IMR-90 (cell line): Measurements from ENCODE around the gene DICER1. TPM values are rescaled to one million over a fixed set of nuclear protein-coding genes. Genes with fewer than 3 reads are reported as not detected.

Source experiments
- ATAC-seq: fragments of 200-7000 bp; cut with Tn5 transposase; 2 replicates; pipeline ENCODE4 v1.9.1; 2020; ENCODE audit warnings: low read depth, mild to moderate bottlenecking, moderate library complexity
- BruUV-seq: library from RNA; stranded (reverse); fragments of 400-500 nt; replicated peaks from 2 replicates; lab custom pipeline; 2021; lab: Mats Ljungman, UMichigan
- CTCF ChIA-PET: fragments of 300-600 bp; formaldehyde crosslinking; extraction: SDS; loops from one replicate; lab custom pipeline; 2021; ENCODE audit warnings: antibody characterized with exemption; lab: Yijun Ruan, JAX
- POLR2A ChIA-PET: fragments of 300-600 bp; sonication (Branson Sonifier 250); formaldehyde crosslinking; loops from one replicate; lab custom pipeline; 2022; ENCODE audit warnings: antibody characterized with exemption; ENCODE audit not compliant: unreplicated experiment; lab: Charles Lee
- DNase-seq: peaks from one replicate; pipeline ENCODE4 v3.0.0; 2013
- H2AFZ ChIP-seq: replicated peaks from 2 replicates; pipeline ENCODE3; 2013; ENCODE audit warnings: low read length, mild to moderate bottlenecking; ENCODE audit not compliant: poor library complexity
- H2AK5ac ChIP-seq: 2 replicates; pipeline ENCODE4 v1.6.1; 2013; ENCODE audit warnings: low read depth, low read length, inconsistent platforms
- H2AK9ac ChIP-seq: replicated peaks from 2 replicates; pipeline ENCODE3; 2013; ENCODE audit warnings: mild to moderate bottlenecking, low read depth, low read length, moderate library complexity; ENCODE audit not compliant: poor library complexity
- H2BK120ac ChIP-seq: 2 replicates; pipeline ENCODE4 v1.6.1; 2013; ENCODE audit warnings: low read depth, low read length, inconsistent platforms
- H2BK15ac ChIP-seq: 3 replicates; pipeline ENCODE4 v1.6.1; 2013; ENCODE audit warnings: low read depth, low read length, inconsistent platforms
- H2BK20ac ChIP-seq: 2 replicates; pipeline ENCODE4 v1.6.1; 2013; ENCODE audit warnings: low read depth, mild to moderate bottlenecking, inconsistent platforms, low read length, moderate library complexity
- H2BK5ac ChIP-seq: 2 replicates; pipeline ENCODE4 v1.6.1; 2013; ENCODE audit warnings: mild to moderate bottlenecking, low read depth, low read length, inconsistent platforms; ENCODE audit not compliant: poor library complexity, severe bottlenecking
- H3K14ac ChIP-seq: replicated peaks from 2 replicates; pipeline ENCODE4 v1.6.1; 2013; ENCODE audit warnings: low read depth, low read length, inconsistent platforms
- H3K18ac ChIP-seq: 2 replicates; pipeline ENCODE4 v1.6.1; 2013; ENCODE audit warnings: low read depth, low read length, control low read depth
- H3K23ac ChIP-seq: 2 replicates; pipeline ENCODE4 v1.6.1; 2013; ENCODE audit warnings: low read depth, low read length, inconsistent platforms
- H3K27ac ChIP-seq: 2 replicates; pipeline ENCODE4 v1.5.1; 2013; ENCODE audit warnings: mild to moderate bottlenecking, control low read depth, low read length; ENCODE audit not compliant: insufficient read depth
- H3K27me3 ChIP-seq: 2 replicates; pipeline ENCODE4 v1.6.1; 2013; ENCODE audit warnings: low read length; ENCODE audit not compliant: control insufficient read depth, insufficient read depth
- H3K36me3 ChIP-seq: 2 replicates; pipeline ENCODE4 v1.6.1; 2013; ENCODE audit warnings: low read length, mixed read lengths; ENCODE audit not compliant: control insufficient read depth, insufficient read depth
- H3K4ac ChIP-seq: 2 replicates; pipeline ENCODE4 v1.6.1; 2013; ENCODE audit warnings: low read depth, low read length, inconsistent platforms
- H3K4me1 ChIP-seq: 2 replicates; pipeline ENCODE4 v1.6.1; 2013; ENCODE audit warnings: low read length, mixed read lengths; ENCODE audit not compliant: control insufficient read depth, insufficient read depth
- H3K4me2 ChIP-seq: 2 replicates; pipeline ENCODE4 v1.6.1; 2013; ENCODE audit warnings: low read depth, mild to moderate bottlenecking, control low read depth, low read length, moderate library complexity
- H3K4me3 ChIP-seq: 2 replicates; pipeline ENCODE4 v1.5.1; 2013; ENCODE audit warnings: low read depth, mild to moderate bottlenecking, control low read depth, low read length, moderate library complexity; ENCODE audit not compliant: insufficient read depth
- H3K56ac ChIP-seq: 2 replicates; pipeline ENCODE4 v1.6.1; 2013; ENCODE audit warnings: low read length, inconsistent platforms; ENCODE audit not compliant: insufficient read depth; ENCODE audit errors: extremely low read depth
- H3K79me1 ChIP-seq, 2 experiments: 2 replicates each; pipeline ENCODE4 v1.6.1; 2013; ENCODE audit warnings: low read length in 2 of 2, inconsistent platforms in 1 of 2, low read depth in 1 of 2
- H3K9ac ChIP-seq: 2 replicates; pipeline ENCODE4 v1.6.1; 2013; ENCODE audit warnings: low read depth, low read length, control low read depth
- H3K9me1 ChIP-seq: 2 replicates; pipeline ENCODE4 v1.6.1; 2013; ENCODE audit warnings: low read length, inconsistent platforms; ENCODE audit not compliant: insufficient read depth
- H3K9me3 ChIP-seq: 2 replicates; pipeline ENCODE4 v1.6.1; 2013; ENCODE audit warnings: low read length; ENCODE audit not compliant: control insufficient read depth, insufficient read depth
- H4K20me1 ChIP-seq: 2 replicates; pipeline ENCODE4 v1.6.1; 2013; ENCODE audit warnings: low read length, inconsistent platforms; ENCODE audit not compliant: insufficient read depth
- H4K5ac ChIP-seq: 2 replicates; pipeline ENCODE4 v1.6.1; 2013; ENCODE audit warnings: mild to moderate bottlenecking, low read depth, low read length, control low read depth
- H4K8ac ChIP-seq, 2 experiments: 2 replicates each; pipeline ENCODE4 v1.6.1; 2013; ENCODE audit warnings: low read depth in 2 of 2, low read length in 2 of 2, control low read depth in 1 of 2, inconsistent platforms in 1 of 2
- H4K91ac ChIP-seq: 2 replicates; pipeline ENCODE4 v1.6.1; 2013; ENCODE audit warnings: low read depth, low read length, inconsistent platforms; ENCODE audit not compliant: insufficient read depth
- CHD1 ChIP-seq: IDR thresholded peaks from 2 replicates; pipeline ENCODE4 v1.6.1; 2012; ENCODE audit warnings: low read depth, low read length, improper control_type of control experiment
- ELK1 ChIP-seq: fragments of 150-350 bp; IDR thresholded peaks from 2 replicates; pipeline ENCODE4 v1.6.1; 2016; ENCODE audit warnings: low read depth, mild to moderate bottlenecking, low read length, moderate library complexity, borderline replicate concordance
- MAFK ChIP-seq: IDR thresholded peaks from 2 replicates; pipeline ENCODE4 v1.6.1; 2012; ENCODE audit warnings: low read depth, low read length, improper control_type of control experiment
- NFE2L2 ChIP-seq: fragments of 150-350 bp; IDR thresholded peaks from 2 replicates; pipeline ENCODE4 v1.6.1; 2016; ENCODE audit warnings: low read depth, mild to moderate bottlenecking, low read length
- SMC3 ChIP-seq: fragments of 150-350 bp; IDR thresholded peaks from 2 replicates; pipeline ENCODE4 v1.6.1; 2016; ENCODE audit warnings: low read depth, mild to moderate bottlenecking, antibody characterized with exemption, low read length, moderate library complexity
- WGBS, 2 experiments: methylation state at CpG; one replicate each; pipeline versions ENCODE4 v1.1.5 to v1.1.7; 2013; ENCODE audit warnings: missing lambda C conversion rate in 2 of 2; ENCODE audit not compliant: insufficient read length in 1 of 2; ENCODE audit errors: extremely low coverage in 2 of 2; 5-methylcytosine and 5-hydroxymethylcytosine counted together
- dilution Hi-C: fragments of 300-500 bp; cut with HindIII; formaldehyde crosslinking; loops from one replicate; pipeline ENCODE4 v1.14.3; 2018; ENCODE audit warnings: low sequenced_read_pairs; ENCODE audit not compliant: unreplicated experiment
- in situ Hi-C: fragments of 300-500 bp; cut with MboI; formaldehyde crosslinking; loops from 3 replicates; pipeline ENCODE4 v1.14.3; 2019; ENCODE audit warnings: low sequenced_read_pairs, inconsistent platforms, mixed read lengths
- intact Hi-C: fragments of 100-400 bp; cut with micrococcal nuclease; formaldehyde crosslinking; loops from 2 replicates; pipeline ENCODE4 v1.10.0; 2022
- polyA plus RNA-seq, 3 experiments: library from polyadenylated mRNA; depleted of rRNA; stranded (reverse); fragments of >200 nt; gene quantifications; 2 replicates each; pipeline ENCODE4 v1.2.3, GENCODE V29; 2012; ENCODE audit warnings: low replicate concordance in 1 of 3
- total RNA-seq: library from RNA; depleted of rRNA; stranded (reverse); fragments of >200 nt; gene quantifications from 2 replicates; pipeline ENCODE4 v1.2.3, GENCODE V29; 2012

Gene DICER1
- total and polyA plus RNA-seq, 2 of the 4 experiments (the other 2 are of a cell fraction): 9.7 to 49.5 TPM

- Histone ChIP-seq H2BK120ac (no peak overlapping the region), H3K18ac (no peak overlapping the region), H2AFZ (no peak overlapping the region), H2AK9ac (no peak overlapping the region), H3K9ac (no peak overlapping the region), H2BK20ac (no peak overlapping the region), H3K4me3 (no peak overlapping the region), H3K23ac (no peak overlapping the region), H3K4me2 (no peak overlapping the region), H4K20me1 (0 out of 2 replicates have a peak, but pooled peaks cover 2% of the 10 kb centered on the region), H3K9me3 (no peaks in the 10 kb centered on the region), H4K5ac (no peak overlapping the region), H3K14ac (no peak overlapping the region), H3K27ac (no peak overlapping the region), H2BK15ac (no peak overlapping the region), H3K27me3 (no peaks in the 10 kb centered on the region), H4K91ac (no peak overlapping the region), H3K4me1 (no peaks in the 10 kb centered on the region), H3K36me3 (peaks cover 38% of the 10 kb centered on the region), H2AK5ac (no peak overlapping the region), H4K8ac (no peak overlapping the region), H3K56ac (no peak overlapping the region), H2BK5ac (no peak overlapping the region), H3K9me1 (peaks cover 5% of the 10 kb centered on the region; the same call in 1 of the 2 replicates), H3K4ac (no peak overlapping the region), H3K79me1 (peaks cover 24 to 37% of the 10 kb centered on the region in 2 experiments)
- ATAC-seq (no peak), DNase-seq (no peak)
- WGBS, 2 experiments: 94% methylated on average over 3 of the region's 5 CpGs; no CpG with 5 or more reads in 1 of the 2 experiments
- no TSS peak for BruUV-seq
- in situ Hi-C loops: no loop called here
- dilution Hi-C loops: no loop called here
- POLR2A ChIA-PET: no interaction called here
- CTCF ChIA-PET: interaction anchor here (0.8 kb wide), 1 partner anchor 15 kb away, joined by 3 read pairs; no protein-coding TSS in a partner anchor
- intact Hi-C loops: no loop called here
- no peak for TF ChIP-seq ELK1
- no peak for TF ChIP-seq CHD1
- TF ChIP-seq NFE2L2: no peak
- no peak for TF ChIP-seq MAFK
- TF ChIP-seq SMC3: no peak
Measured at GRCh38 chr14:95102680-95103044, 54.7 kb downstream of the DICER1 start.
